ENCODE results near the gene SALL3.

SALL3 gene

GRCh38 chr18:78994000-78994399 lies 14.4 kb downstream of the SALL3 start:
- H3K9ac ChIP-seq (ENCODE audit: low read depth, low read length) = no peak overlapping the region
- no peaks in the 10 kb centered on the region for H3K9me3 ChIP-seq (ENCODE audit: insufficient read depth, low read length, severe bottlenecking)
- TF ChIP-seq CTCF (IDR thresholded peaks at IDR 0.05; ENCODE audit: borderline replicate concordance, extremely low read depth, low read length, poor library complexity, severe bottlenecking) = no peak
- no peak for TF ChIP-seq EZH2 (IDR thresholded peaks at IDR 0.05; ENCODE audit: borderline replicate concordance, low read depth, low read length, severe bottlenecking)
- H3K4me3 ChIP-seq (ENCODE audit: low read depth in 1 of 2, low read length in 2 of 2) = no peak overlapping the region
- H3K4me2 ChIP-seq (ENCODE audit: insufficient read depth, low read length) = no peak overlapping the region
- H2AFZ ChIP-seq (ENCODE audit: low read depth, low read length) = no peak overlapping the region
- no peaks in the 10 kb centered on the region for H3K79me2 ChIP-seq (ENCODE audit: insufficient read depth, low read length)
- DNase-seq (no peak), ATAC-seq (ENCODE audit: insufficient read depth, low read depth) (no peak)
- H3K4me1 ChIP-seq (ENCODE audit: insufficient read depth, low read length) = no peaks in the 10 kb centered on the region
- peaks cover 6% of the 10 kb centered on the region for H3K27me3 ChIP-seq (ENCODE audit: insufficient read depth, low read length, poor library complexity)
- H3K36me3 ChIP-seq (ENCODE audit: insufficient read depth, low read length) = no peaks in the 10 kb centered on the region
- no peak overlapping the region for H3K27ac ChIP-seq (ENCODE audit: low read length)
- no peaks in the 10 kb centered on the region for H4K20me1 ChIP-seq (ENCODE audit: insufficient read depth, low read length)

GRCh38 chr18:78994531-78994930 lies 14.9 kb downstream of the SALL3 start:
- Histone ChIP-seq H3K9ac (ENCODE audit: low read depth, low read length) (no peak overlapping the region), H4K20me1 (ENCODE audit: insufficient read depth, low read length) (no peaks in the 10 kb centered on the region), H3K4me3 (ENCODE audit: low read depth in 1 of 2, low read length in 2 of 2) (no peak overlapping the region), H3K9me3 (ENCODE audit: insufficient read depth, low read length, severe bottlenecking) (no peaks in the 10 kb centered on the region), H3K27ac (ENCODE audit: low read length) (no peak overlapping the region), H3K4me2 (ENCODE audit: insufficient read depth, low read length) (no peak overlapping the region), H3K79me2 (ENCODE audit: insufficient read depth, low read length) (no peaks in the 10 kb centered on the region), H2AFZ (ENCODE audit: low read depth, low read length) (no peak overlapping the region), H3K27me3 (ENCODE audit: insufficient read depth, low read length, poor library complexity) (peaks cover 6% of the 10 kb centered on the region), H3K36me3 (ENCODE audit: insufficient read depth, low read length) (no peaks in the 10 kb centered on the region), H3K4me1 (ENCODE audit: insufficient read depth, low read length) (no peaks in the 10 kb centered on the region)
- DNase-seq (no peak), ATAC-seq (ENCODE audit: insufficient read depth, low read depth) (no peak)
- no peak for TF ChIP-seq CTCF (IDR thresholded peaks at IDR 0.05; ENCODE audit: borderline replicate concordance, extremely low read depth, low read length, poor library complexity, severe bottlenecking)
- TF ChIP-seq EZH2 (IDR thresholded peaks at IDR 0.05; ENCODE audit: borderline replicate concordance, low read depth, low read length, severe bottlenecking) = no peak

GRCh38 chr18:78994977-78995582 lies 15.5 kb downstream of the SALL3 start:
- Histone ChIP-seq H2AFZ (ENCODE audit: low read depth, low read length) (no peak overlapping the region), H3K79me2 (ENCODE audit: insufficient read depth, low read length) (no peaks in the 10 kb centered on the region), H3K9me3 (ENCODE audit: insufficient read depth, low read length, severe bottlenecking) (no peaks in the 10 kb centered on the region), H4K20me1 (ENCODE audit: insufficient read depth, low read length) (no peaks in the 10 kb centered on the region), H3K9ac (ENCODE audit: low read depth, low read length) (no peak overlapping the region), H3K4me3 (ENCODE audit: low read depth in 1 of 2, low read length in 2 of 2) (no peak overlapping the region), H3K36me3 (ENCODE audit: insufficient read depth, low read length) (no peaks in the 10 kb centered on the region), H3K27ac (ENCODE audit: low read length) (no peak overlapping the region), H3K4me2 (ENCODE audit: insufficient read depth, low read length) (no peak overlapping the region), H3K27me3 (ENCODE audit: insufficient read depth, low read length, poor library complexity) (peaks cover 4% of the 10 kb centered on the region), H3K4me1 (ENCODE audit: insufficient read depth, low read length) (no peaks in the 10 kb centered on the region)
- ATAC-seq (ENCODE audit: insufficient read depth, low read depth) (no peak), DNase-seq (no peak)
- no peak for TF ChIP-seq EZH2 (IDR thresholded peaks at IDR 0.05; ENCODE audit: borderline replicate concordance, low read depth, low read length, severe bottlenecking)
- TF ChIP-seq CTCF (IDR thresholded peaks at IDR 0.05; ENCODE audit: borderline replicate concordance, extremely low read depth, low read length, poor library complexity, severe bottlenecking) = no peak
